SH-SY5Y (cell line): ENCODE measurements around the gene ITFG2.

Source experiments
- GATA2 ChIP-seq: IDR thresholded peaks from 2 replicates; pipeline ENCODE4 v1.6.1; 2011; ENCODE audit warnings: mild to moderate bottlenecking, low read depth, low read length
- GATA3 ChIP-seq: IDR thresholded peaks from 2 replicates; pipeline ENCODE4 v1.6.1; 2011; ENCODE audit warnings: low read depth, mild to moderate bottlenecking, low read length, moderate library complexity

GRCh38 chr12:2803635-2804392, 8.7 kb upstream of the ITFG2 start:
- TF ChIP-seq GATA2 (no peak), GATA3 (no peak)
